GM23338 (cell line): ENCODE results near the gene STK39. TPM values are rescaled to one million over a fixed set of nuclear protein-coding genes. Genes with fewer than 3 reads are reported as not detected.

Experiments used
- ATAC-seq: fragments of 200-7000 bp; cut with Tn5 transposase; 3 replicates; pipeline ENCODE4 v1.9.1; 2020
- DNase-seq: peaks from one replicate; pipeline ENCODE4 v3.0.0-alpha.2; 2015; ENCODE audit warnings: low spot score
- H2AFZ ChIP-seq: fragments of 200-600 bp; sonication (generic); 2 replicates; pipeline ENCODE4 v1.8.0; 2016; ENCODE audit warnings: antibody characterized with exemption, mild to moderate bottlenecking, moderate library complexity
- H3F3A ChIP-seq: fragments of 200-600 bp; sonication (generic); replicated peaks from 2 replicates; pipeline ENCODE4 v1.8.0; 2017; ENCODE audit warnings: antibody characterized with exemption, mixed run types, low read depth
- H3K27ac ChIP-seq: fragments of 200-600 bp; sonication (generic); 2 replicates; pipeline ENCODE4 v1.6.1; 2016; ENCODE audit warnings: low read depth
- H3K27me3 ChIP-seq: fragments of 200-600 bp; sonication (generic); 2 replicates; pipeline ENCODE4 v1.8.0; 2016; ENCODE audit warnings: mild to moderate bottlenecking, mixed run types, moderate library complexity; ENCODE audit not compliant: insufficient read depth
- H3K36me3 ChIP-seq: fragments of 200-600 bp; sonication (generic); 2 replicates; pipeline ENCODE4 v1.8.0; 2016; ENCODE audit warnings: mild to moderate bottlenecking; ENCODE audit not compliant: insufficient read depth
- H3K4me1 ChIP-seq: fragments of 200-600 bp; sonication (generic); 2 replicates; pipeline ENCODE4 v1.8.0; 2016; ENCODE audit warnings: mild to moderate bottlenecking, moderate library complexity; ENCODE audit not compliant: insufficient read depth
- H3K4me2 ChIP-seq: fragments of 200-600 bp; sonication (generic); 2 replicates; pipeline ENCODE4 v1.7.1; 2017; ENCODE audit warnings: mixed run types
- H3K4me3 ChIP-seq: fragments of 200-600 bp; sonication (generic); 2 replicates; pipeline ENCODE4 v1.6.1; 2016; ENCODE audit warnings: mixed run types
- H3K79me2 ChIP-seq: fragments of 200-600 bp; sonication (generic); replicated peaks from 2 replicates; pipeline ENCODE4 v1.8.0; 2017; ENCODE audit warnings: mild to moderate bottlenecking; ENCODE audit not compliant: insufficient read depth
- H3K9me2 ChIP-seq: fragments of 200-600 bp; sonication (generic); 2 replicates; pipeline ENCODE4 v1.8.0; 2017; ENCODE audit not compliant: insufficient read depth
- H4K20me1 ChIP-seq: fragments of 200-600 bp; sonication (generic); replicated peaks from 2 replicates; pipeline ENCODE4 v1.8.0; 2017; ENCODE audit warnings: mild to moderate bottlenecking; ENCODE audit not compliant: insufficient read depth
- H3K27ac Mint-ChIP-seq: 2 replicates; pipeline ENCODE4 v1.8.0; 2020; ENCODE audit warnings: inconsistent platforms, mild to moderate bottlenecking, moderate library complexity, mixed read lengths
- H3K27me3 Mint-ChIP-seq: 3 replicates; pipeline ENCODE4 v1.8.0; 2022; ENCODE audit warnings: low read depth, mild to moderate bottlenecking, moderate library complexity, mixed read lengths, inconsistent platforms; ENCODE audit not compliant: insufficient read depth, poor library complexity
- H3K36me3 Mint-ChIP-seq: 3 replicates; pipeline ENCODE4 v1.8.0; 2021; ENCODE audit warnings: low read depth, mild to moderate bottlenecking, inconsistent platforms, moderate library complexity, mixed read lengths
- H3K4me1 Mint-ChIP-seq: 3 replicates; pipeline ENCODE4 v1.8.0; 2020; ENCODE audit warnings: mild to moderate bottlenecking, inconsistent platforms, mixed read lengths
- H3K4me3 Mint-ChIP-seq: 3 replicates; pipeline ENCODE4 v1.8.0; 2021; ENCODE audit warnings: moderate library complexity, mild to moderate bottlenecking, inconsistent platforms, mixed read lengths
- H3K9me3 Mint-ChIP-seq: 3 replicates; pipeline ENCODE4 v1.8.0; 2020; ENCODE audit warnings: moderate library complexity, mild to moderate bottlenecking, inconsistent platforms, mixed read lengths
- CREB1 ChIP-seq: fragments of 250-450 bp; sonication (Bioruptor Pico); IDR thresholded peaks from 2 replicates; pipeline ENCODE4 v1.5.0; 2020; ENCODE audit warnings: low read depth, mild to moderate bottlenecking, moderate library complexity
- CTCF ChIP-seq, 2 experiments: fragments of 200-600 bp in 1 of 2; sonication (generic) in 1 of 2; conservative IDR thresholded peaks; 2 replicates each; pipeline versions ENCODE4 v1.5.1 to v1.6.1; 2016 to 2017; ENCODE audit warnings: antibody characterized with exemption in 2 of 2, low read depth in 2 of 2, mild to moderate bottlenecking in 2 of 2, moderate library complexity in 1 of 2
- EZH2 ChIP-seq: fragments of 200-600 bp; sonication (generic); IDR thresholded peaks from one replicate; pipeline ENCODE4 v1.8.0; 2017; ENCODE audit warnings: antibody characterized with exemption, mild to moderate bottlenecking, low read depth; ENCODE audit not compliant: unreplicated experiment
- EZH2phosphoT487 ChIP-seq: fragments of 200-600 bp; sonication (generic); IDR thresholded peaks from one replicate; pipeline ENCODE4 v1.8.1; 2018; ENCODE audit warnings: antibody characterized with exemption; ENCODE audit not compliant: unreplicated experiment
- JUNB ChIP-seq: IDR thresholded peaks from one replicate; pipeline ENCODE4 v1.6.1; 2016; ENCODE audit warnings: antibody characterized with exemption; ENCODE audit not compliant: unreplicated experiment
- NANOG ChIP-seq: IDR thresholded peaks from 2 replicates; pipeline ENCODE4 v1.6.1; 2016; ENCODE audit warnings: antibody characterized with exemption, borderline replicate concordance
- POLR2AphosphoS5 ChIP-seq: IDR thresholded peaks from 2 replicates; pipeline ENCODE4 v1.6.1; 2016; ENCODE audit warnings: antibody characterized with exemption, low read depth
- STAT1 ChIP-seq: IDR thresholded peaks from one replicate; pipeline ENCODE4 v1.6.1; 2016; ENCODE audit warnings: antibody characterized with exemption; ENCODE audit not compliant: unreplicated experiment
- ZNF114 ChIP-seq: fragments of 250-450 bp; sonication (Bioruptor Pico); IDR thresholded peaks from 2 replicates; pipeline ENCODE4 v1.5.0; 2020; ENCODE audit warnings: mild to moderate bottlenecking, moderate library complexity
- ZNF331 ChIP-seq: fragments of 250-450 bp; sonication (Bioruptor Pico); IDR thresholded peaks from 2 replicates; pipeline ENCODE4 v1.5.0; 2020; ENCODE audit warnings: low read depth, mild to moderate bottlenecking, moderate library complexity
- ZNF462 ChIP-seq: fragments of 250-450 bp; sonication (Bioruptor Pico); IDR thresholded peaks from 2 replicates; pipeline ENCODE4 v1.5.0; 2020; ENCODE audit warnings: mild to moderate bottlenecking, moderate library complexity
- polyA plus RNA-seq: library from polyadenylated mRNA; unstranded; fragments of >200 nt; fragmentation: Nextera tagmentation; extraction: Ambion mirVana; gene quantifications from 2 replicates; pipeline ENCODE4 v1.2.1, GENCODE V29; 2016
- total RNA-seq: library from RNA; depleted of rRNA; stranded (reverse); fragments of >200 nt; shearing (Covaris generic); gene quantifications from 2 replicates; pipeline ENCODE4 v1.2.3, GENCODE V29; 2014
- TF ChIP-seq, protein P1 (sequence below): IDR thresholded peaks from one replicate; pipeline ENCODE4 v1.6.1; 2018; ENCODE audit warnings: antibody characterized with exemption; ENCODE audit not compliant: unreplicated experiment
- TF ChIP-seq, protein P2 (sequence below): IDR thresholded peaks from 2 replicates; pipeline ENCODE4 v1.6.1; 2016; ENCODE audit warnings: antibody characterized with exemption

Gene STK39
- total and polyA plus RNA-seq, 2 experiments from 2014 or later: 9.5 to 16.9 TPM

GRCh38 chr2:168180914-168181313 is 66.5 kb downstream of the STK39 start:
- Mint-ChIP-seq H3K4me1 (peaks cover 68% of the 10 kb centered on the region), H3K4me3 (no peak overlapping the region), H3K9me3 (no peaks in the 10 kb centered on the region), H3K27ac (peak overlapping the region; percentile 80), H3K36me3 (no peaks in the 10 kb centered on the region), H3K27me3 (peaks cover 3% of the 10 kb centered on the region)
- ATAC-seq (no peak), DNase-seq (no peak)
- Histone ChIP-seq H2AFZ (no peak overlapping the region), H3K36me3 (no peaks in the 10 kb centered on the region), H3K27me3 (0 out of 2 replicates have a peak, but pooled peaks cover 3% of the 10 kb centered on the region), H3K4me3 (peak overlapping the region; percentile 7; the same call in 1 of the 2 replicates), H3F3A (no peaks in the 10 kb centered on the region), H4K20me1 (no peaks in the 10 kb centered on the region), H3K9me2 (no peaks in the 10 kb centered on the region), H3K27ac (0 out of 2 replicates have a peak overlapping the region, but pooled peaks have one; percentile 1), H3K4me1 (peaks cover 46% of the 10 kb centered on the region), H3K4me2 (0 out of 2 replicates have a peak overlapping the region, but pooled peaks have one; percentile 12), H3K79me2 (no peaks in the 10 kb centered on the region)
- no peak for TF ChIP-seq CREB1
- TF ChIP-seq EZH2: no peak
- no peak for TF ChIP-seq STAT1
- no peak for TF ChIP-seq POLR2AphosphoS5
- TF ChIP-seq CTCF (conservative IDR thresholded peaks at IDR 0.05; ENCODE audit: low read depth in 2 of 2): no peak
- TF ChIP-seq, protein P1, sequence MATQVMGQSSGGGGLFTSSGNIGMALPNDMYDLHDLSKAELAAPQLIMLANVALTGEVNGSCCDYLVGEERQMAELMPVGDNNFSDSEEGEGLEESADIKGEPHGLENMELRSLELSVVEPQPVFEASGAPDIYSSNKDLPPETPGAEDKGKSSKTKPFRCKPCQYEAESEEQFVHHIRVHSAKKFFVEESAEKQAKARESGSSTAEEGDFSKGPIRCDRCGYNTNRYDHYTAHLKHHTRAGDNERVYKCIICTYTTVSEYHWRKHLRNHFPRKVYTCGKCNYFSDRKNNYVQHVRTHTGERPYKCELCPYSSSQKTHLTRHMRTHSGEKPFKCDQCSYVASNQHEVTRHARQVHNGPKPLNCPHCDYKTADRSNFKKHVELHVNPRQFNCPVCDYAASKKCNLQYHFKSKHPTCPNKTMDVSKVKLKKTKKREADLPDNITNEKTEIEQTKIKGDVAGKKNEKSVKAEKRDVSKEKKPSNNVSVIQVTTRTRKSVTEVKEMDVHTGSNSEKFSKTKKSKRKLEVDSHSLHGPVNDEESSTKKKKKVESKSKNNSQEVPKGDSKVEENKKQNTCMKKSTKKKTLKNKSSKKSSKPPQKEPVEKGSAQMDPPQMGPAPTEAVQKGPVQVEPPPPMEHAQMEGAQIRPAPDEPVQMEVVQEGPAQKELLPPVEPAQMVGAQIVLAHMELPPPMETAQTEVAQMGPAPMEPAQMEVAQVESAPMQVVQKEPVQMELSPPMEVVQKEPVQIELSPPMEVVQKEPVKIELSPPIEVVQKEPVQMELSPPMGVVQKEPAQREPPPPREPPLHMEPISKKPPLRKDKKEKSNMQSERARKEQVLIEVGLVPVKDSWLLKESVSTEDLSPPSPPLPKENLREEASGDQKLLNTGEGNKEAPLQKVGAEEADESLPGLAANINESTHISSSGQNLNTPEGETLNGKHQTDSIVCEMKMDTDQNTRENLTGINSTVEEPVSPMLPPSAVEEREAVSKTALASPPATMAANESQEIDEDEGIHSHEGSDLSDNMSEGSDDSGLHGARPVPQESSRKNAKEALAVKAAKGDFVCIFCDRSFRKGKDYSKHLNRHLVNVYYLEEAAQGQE: no peak
- TF ChIP-seq ZNF114 (CRISPR knock-in tag): no peak
- no peak for TF ChIP-seq EZH2phosphoT487
- TF ChIP-seq ZNF331: no peak
- TF ChIP-seq, protein P2, sequence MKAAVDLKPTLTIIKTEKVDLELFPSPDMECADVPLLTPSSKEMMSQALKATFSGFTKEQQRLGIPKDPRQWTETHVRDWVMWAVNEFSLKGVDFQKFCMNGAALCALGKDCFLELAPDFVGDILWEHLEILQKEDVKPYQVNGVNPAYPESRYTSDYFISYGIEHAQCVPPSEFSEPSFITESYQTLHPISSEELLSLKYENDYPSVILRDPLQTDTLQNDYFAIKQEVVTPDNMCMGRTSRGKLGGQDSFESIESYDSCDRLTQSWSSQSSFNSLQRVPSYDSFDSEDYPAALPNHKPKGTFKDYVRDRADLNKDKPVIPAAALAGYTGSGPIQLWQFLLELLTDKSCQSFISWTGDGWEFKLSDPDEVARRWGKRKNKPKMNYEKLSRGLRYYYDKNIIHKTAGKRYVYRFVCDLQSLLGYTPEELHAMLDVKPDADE: no peak
- no peak for TF ChIP-seq JUNB
- no peak for TF ChIP-seq ZNF462 (CRISPR knock-in tag)
- no peak for TF ChIP-seq NANOG
